Endodermal cell (in vitro differentiated cells): ENCODE data around the gene MR1. TPM values are rescaled to one million over a fixed set of nuclear protein-coding genes. Genes with fewer than 3 reads are reported as not detected.
A peak's percentile ranks its signal among the peaks of the same experiment; 100 is the strongest.

Experiments
- DNase-seq: peaks from one replicate; pipeline ENCODE4 v3.0.0-alpha.2; 2017
- H3K27ac ChIP-seq: 2 replicates; pipeline ENCODE4 v1.5.1; 2013; ENCODE audit warnings: mild to moderate bottlenecking, low read depth, low read length, moderate library complexity
- H3K27me3 ChIP-seq: 2 replicates; pipeline ENCODE4 v1.6.1; 2013; ENCODE audit warnings: mild to moderate bottlenecking, low read length, moderate library complexity; ENCODE audit not compliant: insufficient read depth, control insufficient read depth, poor library complexity, severe bottlenecking
- H3K36me3 ChIP-seq: 2 replicates; pipeline ENCODE4 v1.7.0; 2013; ENCODE audit warnings: mild to moderate bottlenecking, low read length, moderate library complexity; ENCODE audit not compliant: control insufficient read depth, insufficient read depth
- H3K4me1 ChIP-seq: one replicate; pipeline ENCODE4 v1.7.0; 2013; ENCODE audit warnings: low read length; ENCODE audit not compliant: control insufficient read depth, insufficient read depth
- H3K4me3 ChIP-seq: 2 replicates; pipeline ENCODE4 v1.5.1; 2013; ENCODE audit warnings: mild to moderate bottlenecking, low read length, moderate library complexity
- H3K9ac ChIP-seq: 2 replicates; pipeline ENCODE4 v1.6.1; 2013; ENCODE audit warnings: mild to moderate bottlenecking, low read length, moderate library complexity; ENCODE audit not compliant: poor library complexity, severe bottlenecking; ENCODE audit errors: extremely low read depth
- H3K9me3 ChIP-seq: 2 replicates; pipeline ENCODE4 v1.6.1; 2013; ENCODE audit warnings: mild to moderate bottlenecking, low read length, moderate library complexity; ENCODE audit not compliant: control insufficient read depth
- H3K27ac Mint-ChIP-seq: 2 replicates; pipeline ENCODE4 v1.8.0; 2020; ENCODE audit warnings: mixed read lengths
- H3K27me3 Mint-ChIP-seq: 2 replicates; pipeline ENCODE4 v1.8.0; 2021; ENCODE audit warnings: mild to moderate bottlenecking, mixed read lengths; ENCODE audit not compliant: insufficient read depth
- H3K36me3 Mint-ChIP-seq: 2 replicates; pipeline ENCODE4 v1.8.0; 2020; ENCODE audit warnings: low read depth, mixed read lengths
- H3K4me1 Mint-ChIP-seq: 2 replicates; pipeline ENCODE4 v1.8.0; 2020; ENCODE audit warnings: mixed read lengths
- H3K4me3 Mint-ChIP-seq: 2 replicates; pipeline ENCODE4 v1.8.0; 2020; ENCODE audit warnings: mild to moderate bottlenecking, moderate library complexity, mixed read lengths
- H3K9me3 Mint-ChIP-seq: 2 replicates; pipeline ENCODE4 v1.8.0; 2020; ENCODE audit warnings: mild to moderate bottlenecking, mixed read lengths
- CTCF ChIP-seq: fragments of 200-600 bp; sonication (generic); conservative IDR thresholded peaks from 2 replicates; pipeline ENCODE4 v1.5.0; 2021; ENCODE audit warnings: antibody characterized with exemption, mild to moderate bottlenecking
- WGBS, 2 experiments: methylation state at CpG; one replicate each; pipeline versions ENCODE4 v1.1.5 to v1.1.7; 2013; ENCODE audit warnings: missing lambda C conversion rate in 2 of 2, mixed read lengths in 1 of 2; ENCODE audit not compliant: insufficient coverage in 1 of 2, insufficient read length in 1 of 2; 5-methylcytosine and 5-hydroxymethylcytosine counted together
- total RNA-seq, 2 donors: library from RNA; stranded (reverse); fragmentation: NEBNext Ultra II Directional in 1 of 2; extraction: Animal tissue kit (Norgen Biotek cat#: 25700) in 1 of 2; gene quantifications; 2 replicates in 1 of 2; 3 replicates in 1 of 2; pipeline ENCODE4 v1.2.1, GENCODE V29; 2021

The MR1 gene
- total RNA-seq, 2 donors from 2014 or later, result 0.22 to 0.35 TPM

- no peaks in the 10 kb centered on the region for H3K9me3 Mint-ChIP-seq
- H3K4me1 Mint-ChIP-seq, result peaks cover 31% of the 10 kb centered on the region
- H3K4me1 ChIP-seq, result peaks cover 3% of the 10 kb centered on the region
- peak overlapping the region; percentile 87 for H3K27ac Mint-ChIP-seq
- peak; percentile 85 for DNase-seq
- WGBS, 2 experiments, result 0 to 1% methylated on average over 23 to 48 of the region's 48 CpGs
- no peaks in the 10 kb centered on the region for H3K9me3 ChIP-seq
- H3K27ac ChIP-seq, result no peak overlapping the region
- no peak for TF ChIP-seq CTCF
- H3K27me3 Mint-ChIP-seq, result peaks cover 33% of the 10 kb centered on the region
- peaks cover 28% of the 10 kb centered on the region for H3K36me3 ChIP-seq
- peaks cover 21% of the 10 kb centered on the region for H3K36me3 Mint-ChIP-seq
- peak overlapping the region; percentile 98 for H3K4me3 ChIP-seq
- H3K4me3 Mint-ChIP-seq, result peak overlapping the region; percentile 93
- H3K27me3 ChIP-seq, result no peaks in the 10 kb centered on the region
- peak overlapping the region; percentile 62 for H3K9ac ChIP-seq
Observed at GRCh38 chr1:181089676-181090544, 56.1 kb downstream of the MR1 start.

GRCh38 chr1:181090641-181091126 lies 56.9 kb downstream of the MR1 start:
- Mint-ChIP-seq H3K36me3 (peaks cover 21% of the 10 kb centered on the region), H3K27me3 (peaks cover 33% of the 10 kb centered on the region), H3K27ac (peak overlapping the region; percentile 43), H3K4me1 (peaks cover 37% of the 10 kb centered on the region), H3K9me3 (no peaks in the 10 kb centered on the region), H3K4me3 (peak overlapping the region; percentile 93)
- H3K4me3 ChIP-seq, result peak overlapping the region; percentile 98
- no peaks in the 10 kb centered on the region for H3K27me3 ChIP-seq
- no peak for TF ChIP-seq CTCF
- H3K9ac ChIP-seq, result peak overlapping the region; percentile 62
- H3K36me3 ChIP-seq, result peaks cover 28% of the 10 kb centered on the region
- no peak overlapping the region for H3K27ac ChIP-seq
- no peaks in the 10 kb centered on the region for H3K9me3 ChIP-seq
- no peak for DNase-seq
- H3K4me1 ChIP-seq, result peaks cover 3% of the 10 kb centered on the region
- 17 to 27% methylated on average over 2 to 8 of the region's 9 CpGs for WGBS, 2 experiments

- peaks cover 21% of the 10 kb centered on the region for H3K36me3 Mint-ChIP-seq
- H3K27me3 Mint-ChIP-seq, result peaks cover 34% of the 10 kb centered on the region
- peak overlapping the region; percentile 62 for H3K9ac ChIP-seq
- peaks cover 5% of the 10 kb centered on the region for H3K4me1 ChIP-seq
- peak overlapping the region; percentile 93 for H3K4me3 Mint-ChIP-seq
- H3K27me3 ChIP-seq, result no peaks in the 10 kb centered on the region
- peaks cover 43% of the 10 kb centered on the region for H3K4me1 Mint-ChIP-seq
- WGBS, 2 experiments, result 88 to 91% methylated on average over 5 to 7 of the region's 8 CpGs
- H3K36me3 ChIP-seq, result peaks cover 28% of the 10 kb centered on the region
- no peak overlapping the region for H3K27ac Mint-ChIP-seq
- H3K27ac ChIP-seq, result no peak overlapping the region
- H3K4me3 ChIP-seq, result peak overlapping the region; percentile 98
- H3K9me3 ChIP-seq, result no peaks in the 10 kb centered on the region
- DNase-seq, result no peak
- H3K9me3 Mint-ChIP-seq, result no peaks in the 10 kb centered on the region
- TF ChIP-seq CTCF, result no peak
Observed at GRCh38 chr1:181091309-181092040, 57.7 kb downstream of the MR1 start.
